Stimulated activated CD8-positive, alpha-beta memory T cell treated with anti-CD3 and anti-CD28 coated beads, Interleukin-2, amount 100 ng/mL, for 48 hours (primary cell): ENCODE results near the gene SAXO2.
"Not testable (repeated sequence)": the region's sequence is repeated elsewhere in the genome, so short reads cannot be mapped to it uniquely, and the experiment has no call there.

Experiments
- DNase-seq, 2 donors: peaks; one replicate each; pipeline ENCODE4 v3.0.0-alpha.2; 2020; ENCODE audit warnings: low read depth in 2 of 2

SAXO2 gene

DNA sequence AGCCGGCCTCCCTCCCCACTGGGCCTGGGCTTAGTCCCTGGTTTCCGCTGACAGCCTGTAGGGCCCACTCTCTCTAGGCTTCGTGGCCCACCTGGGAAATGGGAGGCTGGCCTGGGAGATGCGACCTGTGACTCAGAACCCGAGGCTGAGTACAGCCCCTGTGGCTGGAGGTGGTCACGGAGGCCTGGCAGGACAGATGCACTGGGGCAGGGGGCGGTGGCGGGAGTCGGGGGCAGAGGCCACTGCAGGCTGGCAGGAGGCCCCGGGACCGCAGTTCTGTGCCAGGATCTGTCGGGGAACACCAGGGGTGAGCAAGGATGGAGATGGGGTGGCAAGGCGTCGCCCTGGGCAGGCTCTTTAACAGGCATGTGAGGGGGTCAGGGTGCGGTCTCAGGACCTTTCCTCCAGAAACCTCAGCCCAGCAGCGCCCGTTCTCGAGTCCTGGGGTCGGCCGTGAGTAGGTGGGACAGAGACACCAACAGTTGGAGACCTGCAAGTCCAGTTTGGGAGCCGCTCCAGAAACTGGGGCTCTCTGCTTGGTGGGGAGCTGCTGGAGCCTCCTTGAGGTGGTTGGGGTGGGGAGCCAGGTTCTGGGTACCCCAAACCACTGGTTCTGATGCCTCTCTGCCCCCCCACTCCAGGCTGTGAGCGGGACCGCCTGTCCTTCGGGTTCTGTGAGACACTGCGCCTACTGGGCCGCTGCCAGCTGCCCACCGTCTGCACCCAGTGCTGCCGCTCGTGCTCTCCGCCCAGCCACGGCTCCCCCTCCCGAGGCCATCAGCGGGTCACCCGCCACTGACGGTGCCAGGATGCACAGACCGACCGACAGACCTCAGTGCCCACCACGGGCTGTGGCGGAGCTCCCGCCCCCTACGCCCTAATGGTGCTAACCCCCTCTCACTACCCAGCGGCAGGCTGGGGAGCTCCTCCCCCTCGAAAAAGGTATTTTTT is 71.3 kb downstream of the SAXO2 start:
- not testable (repeated sequence) for DNase-seq
